ENCODE results near the gene ALX4.

DNA sequence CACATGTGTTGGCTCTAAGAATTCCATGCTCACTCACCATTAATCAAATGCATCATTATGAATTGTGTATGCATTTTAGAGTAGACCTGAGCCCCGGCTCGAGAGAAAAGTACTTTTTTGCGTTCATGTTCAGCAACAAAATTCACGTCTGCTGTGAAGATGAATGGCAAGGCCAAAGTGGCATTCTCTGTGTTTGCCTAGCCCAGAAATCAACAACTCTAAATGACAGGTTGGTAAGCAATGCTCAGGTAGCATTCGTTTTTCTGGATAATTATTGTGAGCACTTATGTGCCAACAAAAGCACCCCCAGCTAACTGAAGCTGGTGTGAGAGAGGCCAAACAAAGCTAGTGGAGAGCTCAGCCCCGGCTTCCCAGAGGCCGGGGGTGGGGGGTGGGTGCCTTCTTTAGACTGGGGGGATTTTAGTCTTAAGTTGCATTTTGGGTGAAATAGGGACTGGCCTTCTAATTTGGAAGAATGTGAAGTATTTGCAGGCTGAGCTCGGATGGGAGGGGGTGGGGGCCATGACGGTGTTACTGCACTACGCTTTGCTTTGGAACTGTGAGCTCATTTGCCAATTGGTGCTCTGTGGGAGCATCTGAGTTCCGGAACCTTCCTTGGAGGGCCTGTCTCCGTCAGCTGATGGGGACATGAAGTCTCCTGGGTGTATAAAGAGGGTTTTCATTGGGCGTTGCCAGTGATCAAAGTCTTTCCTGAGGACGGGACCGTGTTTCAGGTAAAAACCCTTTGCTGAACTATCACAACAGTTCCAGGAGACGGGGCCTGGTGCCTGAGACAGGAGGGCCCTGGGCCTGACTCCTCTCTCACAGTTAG is 29.0 kb upstream of the ALX4 start:
- no peak for TF ChIP-seq EZH2 (IDR thresholded peaks at IDR 0.05; ENCODE audit: low read length, missing control alignments)
- TF ChIP-seq, protein P1, sequence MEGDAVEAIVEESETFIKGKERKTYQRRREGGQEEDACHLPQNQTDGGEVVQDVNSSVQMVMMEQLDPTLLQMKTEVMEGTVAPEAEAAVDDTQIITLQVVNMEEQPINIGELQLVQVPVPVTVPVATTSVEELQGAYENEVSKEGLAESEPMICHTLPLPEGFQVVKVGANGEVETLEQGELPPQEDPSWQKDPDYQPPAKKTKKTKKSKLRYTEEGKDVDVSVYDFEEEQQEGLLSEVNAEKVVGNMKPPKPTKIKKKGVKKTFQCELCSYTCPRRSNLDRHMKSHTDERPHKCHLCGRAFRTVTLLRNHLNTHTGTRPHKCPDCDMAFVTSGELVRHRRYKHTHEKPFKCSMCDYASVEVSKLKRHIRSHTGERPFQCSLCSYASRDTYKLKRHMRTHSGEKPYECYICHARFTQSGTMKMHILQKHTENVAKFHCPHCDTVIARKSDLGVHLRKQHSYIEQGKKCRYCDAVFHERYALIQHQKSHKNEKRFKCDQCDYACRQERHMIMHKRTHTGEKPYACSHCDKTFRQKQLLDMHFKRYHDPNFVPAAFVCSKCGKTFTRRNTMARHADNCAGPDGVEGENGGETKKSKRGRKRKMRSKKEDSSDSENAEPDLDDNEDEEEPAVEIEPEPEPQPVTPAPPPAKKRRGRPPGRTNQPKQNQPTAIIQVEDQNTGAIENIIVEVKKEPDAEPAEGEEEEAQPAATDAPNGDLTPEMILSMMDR (conservative IDR thresholded peaks at IDR 0.05 in 1 of 2, IDR thresholded peaks at IDR 0.05 in 1 of 2; ENCODE audit: low read depth in 1 of 2, low read length in 2 of 2) = no peak
